Endothelial cell of umbilical vein (primary cell): Measurements from ENCODE around the gene PAGR1. TPM values are rescaled to one million over a fixed set of nuclear protein-coding genes. Genes with fewer than 3 reads are reported as not detected.

Experiments
- BruUV-seq: library from RNA; stranded (reverse); fragments of 400-500 nt; replicated peaks from 2 replicates; lab custom pipeline; 2021; lab: Mats Ljungman, UMichigan
- CTCF ChIA-PET: fragments of 300-600, 350-600 bp; sonication (Branson Sonifier 250); formaldehyde crosslinking; loops from one replicate; lab custom pipeline; 2021; ENCODE audit warnings: antibody characterized with exemption, inconsistent platforms; lab: Charles Lee
- POLR2A ChIA-PET: fragments of 300-600, 350-600 bp; sonication (Branson Sonifier 250); formaldehyde crosslinking; loops from one replicate; lab custom pipeline; 2021; ENCODE audit warnings: antibody characterized with exemption, inconsistent platforms; lab: Charles Lee
- DNase-seq: peaks from one replicate; pipeline ENCODE4 v3.0.0-alpha.2; 2011; ENCODE audit warnings: low read depth, low spot score
- FAIRE-seq: peaks from 2 replicates; lab custom pipeline; 2011; peaks lifted over from hg19 to GRCh38; lab: Jason Lieb, UNC
- H2AFZ ChIP-seq: 2 replicates; pipeline ENCODE4 v1.6.0; 2012; ENCODE audit warnings: low read depth, low read length, control low read depth, inconsistent platforms
- H3K27ac ChIP-seq: 2 replicates; pipeline ENCODE4 v1.5.1; 2011; ENCODE audit warnings: low read depth, mild to moderate bottlenecking, control low read depth, low read length, moderate library complexity; ENCODE audit not compliant: insufficient read depth
- H3K27me3 ChIP-seq, 2 experiments: 2 replicates each; pipeline versions ENCODE4 v1.6.0 to v1.6.1; 2011; ENCODE audit warnings: low read length in 2 of 2, mixed read lengths in 1 of 2; ENCODE audit not compliant: control insufficient read depth in 2 of 2, insufficient read depth in 2 of 2
- H3K36me3 ChIP-seq, 2 experiments: 2 replicates in 1 of 2; 3 replicates in 1 of 2; pipeline ENCODE4 v1.5.1; 2011; ENCODE audit warnings: low read length in 2 of 2, mild to moderate bottlenecking in 1 of 2, moderate library complexity in 1 of 2; ENCODE audit not compliant: control insufficient read depth in 2 of 2, insufficient read depth in 2 of 2; ENCODE audit errors: extremely low read depth in 1 of 2
- H3K4me1 ChIP-seq: 3 replicates; pipeline ENCODE4 v1.5.1; 2011; ENCODE audit warnings: mild to moderate bottlenecking, low read length; ENCODE audit not compliant: control insufficient read depth, insufficient read depth; ENCODE audit errors: extremely low read depth
- H3K4me2 ChIP-seq: 2 replicates; pipeline ENCODE4 v1.6.1; 2011; ENCODE audit warnings: low read length, control low read depth, mixed read lengths; ENCODE audit not compliant: insufficient read depth
- H3K4me3 ChIP-seq, 3 experiments: fragments of 200-600 bp in 1 of 3; sonication (generic), shearing (Covaris generic) in 1 of 3; replicated peaks in 1 of 3; 2 replicates each; pipeline ENCODE4 v1.5.1; 2011 to 2016; ENCODE audit warnings: control low read depth in 3 of 3, low read length in 3 of 3, mild to moderate bottlenecking in 2 of 3, inconsistent platforms in 1 of 3, low read depth in 1 of 3, moderate library complexity in 1 of 3; ENCODE audit not compliant: insufficient read depth in 1 of 3
- H3K79me2 ChIP-seq: 2 replicates; pipeline ENCODE4 v1.6.0; 2012; ENCODE audit warnings: low read length, inconsistent platforms; ENCODE audit not compliant: control insufficient read depth, insufficient read depth
- H3K9ac ChIP-seq: replicated peaks from 2 replicates; pipeline ENCODE3; 2011; ENCODE audit warnings: low read length, control low read depth; ENCODE audit not compliant: insufficient read depth; ENCODE audit errors: extremely low read depth
- H3K9me1 ChIP-seq: replicated peaks from 3 replicates; pipeline ENCODE4 v1.6.0; 2011; ENCODE audit warnings: mild to moderate bottlenecking, low read length; ENCODE audit not compliant: control insufficient read depth, insufficient read depth; ENCODE audit errors: extremely low read depth
- H3K9me3 ChIP-seq: replicated peaks from 2 replicates; pipeline ENCODE4 v1.5.1; 2012; ENCODE audit warnings: low read length, inconsistent platforms; ENCODE audit not compliant: control insufficient read depth, insufficient read depth
- H4K20me1 ChIP-seq: replicated peaks from 2 replicates; pipeline ENCODE3; 2011; ENCODE audit warnings: mild to moderate bottlenecking, low read length; ENCODE audit not compliant: control insufficient read depth, insufficient read depth; ENCODE audit errors: extremely low read depth
- EZH2 ChIP-seq: IDR thresholded peaks from 2 replicates; pipeline ENCODE4 v1.6.1; 2012; ENCODE audit warnings: borderline replicate concordance, low read depth, mild to moderate bottlenecking, moderate library complexity, low read length, inconsistent platforms; ENCODE audit not compliant: severe bottlenecking
- MAX ChIP-seq: IDR thresholded peaks from 2 replicates; pipeline ENCODE4 v1.6.1; 2011; ENCODE audit not compliant: insufficient read depth, insufficient read length
- MYC ChIP-seq: IDR thresholded peaks from one replicate; pipeline ENCODE4 v1.6.1; 2011; ENCODE audit warnings: mild to moderate bottlenecking, low read depth, low read length
- POLR2A ChIP-seq: IDR thresholded peaks from 2 replicates; pipeline ENCODE4 v1.6.1; 2012; ENCODE audit warnings: low read depth, mild to moderate bottlenecking, control low read depth, low read length
- POLR2AphosphoS5 ChIP-seq: IDR thresholded peaks from 2 replicates; pipeline ENCODE4 v1.6.1; 2012; ENCODE audit warnings: low read depth, mild to moderate bottlenecking, control low read depth, low read length, moderate library complexity; ENCODE audit not compliant: insufficient read depth
- dilution Hi-C: fragments of 300-500 bp; cut with MboI; formaldehyde crosslinking; loops from one replicate; pipeline ENCODE4 v1.15.0; 2019; ENCODE audit warnings: low sequenced_read_pairs; ENCODE audit not compliant: extremely low pct_ligation_motif_present
- intact Hi-C: fragments of 100-400 bp; cut with micrococcal nuclease; formaldehyde crosslinking; loops from one replicate; pipeline ENCODE4 v1.10.0; 2022
- polyA plus RNA-seq, 4 experiments: library from polyadenylated mRNA; depleted of rRNA in 3 of 4; stranded (reverse) in 3 of 4; unstranded in 1 of 4; fragments of >200 nt; gene quantifications; 2 replicates each; pipeline versions ENCODE4 v1.2.1 to v1.2.3, GENCODE V29; 2011 to 2012; ENCODE audit warnings: missing spikeins in 1 of 4
- total RNA-seq: library from RNA; stranded (reverse); gene quantifications from 2 replicates; pipeline ENCODE4 v1.2.3, GENCODE V29; 2021
- TF ChIP-seq, protein P1 (sequence below), 2 donors: IDR thresholded peaks; 1 replicate in 1 of 2; 2 replicates in 1 of 2; pipeline ENCODE4 v1.5.1; 2011; ENCODE audit warnings: low read length in 2 of 2, mild to moderate bottlenecking in 2 of 2, moderate library complexity in 2 of 2, control low read depth in 1 of 2, inconsistent platforms in 1 of 2, low read depth in 1 of 2; ENCODE audit not compliant: insufficient read depth in 1 of 2; ENCODE audit errors: extremely low read depth in 1 of 2

PAGR1 gene
- total and polyA plus RNA-seq, 2 donors (not counting 3 experiments of a cell fraction or from before 2014, with no cell fraction given): 15.9 to 26.3 TPM

DNA sequence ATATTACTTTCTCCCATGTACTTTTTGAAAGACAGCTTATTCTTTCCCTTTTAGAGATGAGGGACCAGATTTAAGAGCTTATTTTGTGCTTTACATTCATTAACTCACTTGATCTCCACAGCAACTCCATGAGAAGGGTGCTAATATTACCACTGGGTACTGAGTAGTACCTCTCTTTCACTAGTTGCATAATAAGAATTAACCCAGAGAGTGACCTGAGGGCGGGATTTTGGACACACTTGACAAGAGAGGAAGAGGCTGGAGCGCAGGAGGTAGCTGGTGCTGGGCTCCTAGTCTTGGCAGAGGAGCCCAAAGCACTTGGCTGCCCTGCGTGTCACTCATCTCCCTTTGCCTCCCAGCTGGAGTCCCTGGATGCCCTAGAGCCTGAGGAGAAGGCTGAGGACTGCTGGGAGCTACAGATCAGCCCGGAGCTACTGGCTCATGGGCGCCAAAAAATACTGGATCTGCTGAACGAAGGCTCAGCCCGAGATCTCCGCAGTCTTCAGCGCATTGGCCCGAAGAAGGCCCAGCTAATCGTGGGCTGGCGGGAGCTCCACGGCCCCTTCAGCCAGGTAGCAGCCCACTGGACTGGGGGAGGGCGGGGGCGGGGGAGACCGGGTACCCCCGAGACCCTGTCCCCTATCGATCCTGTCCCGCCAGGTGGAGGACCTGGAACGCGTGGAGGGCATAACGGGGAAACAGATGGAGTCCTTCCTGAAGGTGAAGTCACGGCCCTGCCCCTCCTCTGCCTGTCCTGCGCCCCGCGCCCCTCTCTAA lies 11.3 kb upstream of the PAGR1 start:
- DNase-seq: peak; percentile 32
- Histone ChIP-seq H3K27ac (peak overlapping the region; percentile 61), H3K4me3 (peak overlapping the region; percentile 52 to 61 (median 58)), H3K9ac (peak overlapping the region; percentile 80), H3K79me2 (peaks cover 24% of the 10 kb centered on the region), H3K9me1 (no peaks in the 10 kb centered on the region), H3K9me3 (no peaks in the 10 kb centered on the region), H4K20me1 (no peaks in the 10 kb centered on the region), H2AFZ (peak overlapping the region; percentile 42), H3K27me3 (no peaks in the 10 kb centered on the region), H3K36me3 (peaks cover 12% of the 10 kb centered on the region in 2 experiments), H3K4me1 (peaks cover 25% of the 10 kb centered on the region), H3K4me2 (peak overlapping the region; percentile 53)
- TF ChIP-seq EZH2 (no peak), MAX (no peak), POLR2A (no peak), MYC (no peak), POLR2AphosphoS5 (no peak)
- TF ChIP-seq, protein P1, sequence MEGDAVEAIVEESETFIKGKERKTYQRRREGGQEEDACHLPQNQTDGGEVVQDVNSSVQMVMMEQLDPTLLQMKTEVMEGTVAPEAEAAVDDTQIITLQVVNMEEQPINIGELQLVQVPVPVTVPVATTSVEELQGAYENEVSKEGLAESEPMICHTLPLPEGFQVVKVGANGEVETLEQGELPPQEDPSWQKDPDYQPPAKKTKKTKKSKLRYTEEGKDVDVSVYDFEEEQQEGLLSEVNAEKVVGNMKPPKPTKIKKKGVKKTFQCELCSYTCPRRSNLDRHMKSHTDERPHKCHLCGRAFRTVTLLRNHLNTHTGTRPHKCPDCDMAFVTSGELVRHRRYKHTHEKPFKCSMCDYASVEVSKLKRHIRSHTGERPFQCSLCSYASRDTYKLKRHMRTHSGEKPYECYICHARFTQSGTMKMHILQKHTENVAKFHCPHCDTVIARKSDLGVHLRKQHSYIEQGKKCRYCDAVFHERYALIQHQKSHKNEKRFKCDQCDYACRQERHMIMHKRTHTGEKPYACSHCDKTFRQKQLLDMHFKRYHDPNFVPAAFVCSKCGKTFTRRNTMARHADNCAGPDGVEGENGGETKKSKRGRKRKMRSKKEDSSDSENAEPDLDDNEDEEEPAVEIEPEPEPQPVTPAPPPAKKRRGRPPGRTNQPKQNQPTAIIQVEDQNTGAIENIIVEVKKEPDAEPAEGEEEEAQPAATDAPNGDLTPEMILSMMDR (IDR thresholded peaks at IDR 0.05; ENCODE audit: extremely low read depth in 1 of 2, insufficient read depth in 1 of 2, low read depth in 1 of 2, low read length in 2 of 2): no peak
- dilution Hi-C loops: loop anchor here (10.0 kb wide), 1 partner anchor 190 kb away; the partner anchor contains the start of genes HIRIP3 and INO80E
- FAIRE-seq: no peak
- POLR2A ChIA-PET: interaction anchor here (1.7 kb wide), 1 partner anchor 14 kb away, joined by 9 read pairs; the partner anchor contains the start of gene KIF22
- intact Hi-C loops: loop anchor here (1.0 to 5.0 kb wide), 3 partner anchors 14 to 168 kb away; partner anchors contain the start of genes KIF22 and TAOK2
- TSS peak; percentile 79 for BruUV-seq
- CTCF ChIA-PET: interaction anchor here (0.7 to 3.1 kb wide), 8 partner anchors 9 to 261 kb away, joined by 3 to 16 read pairs (median 6); partner anchors contain the start of genes KIF22 and PAGR1
